Stimulated activated CD4-positive, alpha-beta T cell treated with anti-CD3 and anti-CD28 coated beads, Interleukin-12 subunit alpha, Interleukin-12 subunit beta, amount 100 ng/mL, for 48 hours (primary cell): ENCODE results near the gene DYNC1I1.

Experiments used
- DNase-seq, 3 donors: peaks; one replicate each; pipeline ENCODE4 v3.0.0-alpha.2; 2020; ENCODE audit warnings: low read depth in 2 of 3, low spot score in 1 of 3

Gene DYNC1I1

DNA sequence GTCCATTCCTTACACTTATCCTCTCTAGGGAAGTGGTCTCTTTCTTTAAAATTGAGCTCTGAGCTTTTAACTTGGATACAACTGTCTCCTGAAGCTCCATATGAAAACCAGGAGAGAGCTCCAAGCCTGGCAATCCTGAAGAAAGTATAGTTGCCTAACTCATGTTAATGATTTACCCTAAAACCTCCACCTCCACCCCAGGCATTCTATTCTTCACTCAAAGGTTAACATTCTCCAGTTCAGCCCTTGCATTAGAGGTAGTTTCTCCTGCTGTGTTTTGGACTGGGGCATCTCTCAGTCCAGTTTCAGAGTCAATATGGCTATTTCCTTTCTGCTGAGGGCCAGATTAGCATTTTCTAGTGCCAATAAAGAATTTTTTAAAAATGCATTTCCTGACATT lies 354.0 kb downstream of the DYNC1I1 start:
- DNase-seq: no peak

DNA sequence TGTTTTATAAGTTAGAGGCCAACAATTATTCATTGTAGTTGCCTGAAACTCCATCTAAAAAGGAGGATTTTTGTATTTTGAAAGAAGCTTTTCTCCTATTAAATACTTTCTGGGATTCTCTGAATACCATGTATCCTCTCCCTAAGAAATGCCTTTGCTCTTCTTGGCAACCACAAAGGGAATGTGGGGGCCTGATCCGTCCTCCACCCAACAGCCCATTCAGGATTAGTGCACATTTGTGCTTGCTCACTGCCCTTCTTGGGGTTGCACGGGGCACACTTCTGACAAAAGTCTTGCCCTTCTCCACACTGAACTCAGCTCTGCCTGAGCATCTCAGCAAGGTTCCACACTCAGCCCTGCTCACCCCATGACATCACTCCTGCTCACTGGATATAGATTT lies 355.4 kb downstream of the DYNC1I1 start:
- DNase-seq: no peak

GRCh38 chr7:96131525-96131924 lies 359.2 kb downstream of the DYNC1I1 start:
- no peak for DNase-seq

DNA sequence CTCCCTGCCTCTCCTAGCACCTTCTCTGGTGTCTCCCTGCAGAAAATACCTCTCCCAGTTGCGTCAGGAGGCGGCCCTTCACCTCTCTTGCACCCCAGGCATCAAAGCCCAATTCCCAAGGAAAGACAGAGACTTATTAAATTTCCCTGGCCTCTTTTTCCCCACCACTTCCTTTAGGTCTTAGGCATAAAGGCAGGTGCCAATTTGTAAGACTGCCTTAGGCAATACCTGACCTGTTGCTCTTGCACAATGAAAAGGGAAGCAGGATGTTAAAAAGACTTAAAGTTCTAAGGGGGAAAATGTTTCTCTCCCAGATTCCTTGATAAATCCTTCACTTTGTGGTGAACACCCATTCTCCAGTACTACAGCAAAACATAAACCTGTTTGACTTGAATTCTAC lies 362.9 kb downstream of the DYNC1I1 start:
- DNase-seq: no peak

- DNase-seq: no peak
Observed at GRCh38 chr7:96136600-96137239, 364.4 kb downstream of the DYNC1I1 start.

- DNase-seq: no peak
Observed at GRCh38 chr7:96143495-96144259, 371.3 kb downstream of the DYNC1I1 start.

- no peak for DNase-seq
Observed at GRCh38 chr7:96144260-96144526, 371.8 kb downstream of the DYNC1I1 start.
